ENCODE measurements around the gene DCDC2C.

The DCDC2C gene

GRCh38 chr2:3895021-3895420, 191.6 kb downstream of the DCDC2C start:
- no peak for DNase-seq (ENCODE audit: low spot score)

Measured in globus pallidus (tissue), 1 donor.